Psoas muscle (tissue), 8 donors: ENCODE measurements around the gene LAMA3. TPM values are rescaled to one million over a fixed set of nuclear protein-coding genes. Genes with fewer than 3 reads are reported as not detected.

Experiments
- ATAC-seq, 4 donors: fragments of 200-7000 bp; cut with Tn5 transposase; one replicate each; pipeline ENCODE4 v1.9.1; 2020; ENCODE audit warnings: moderate library complexity in 3 of 4, mild to moderate bottlenecking in 2 of 4
- DNase-seq, 2 donors: peaks; one replicate each; pipeline ENCODE4 v3.0.0-alpha.2; 2020
- H3K27ac ChIP-seq: fragments of 200-600 bp; one replicate; pipeline ENCODE4 v1.8.0; 2022
- H3K27me3 ChIP-seq, 3 donors: fragments of 200-600 bp in 1 of 3; one replicate each; pipeline versions ENCODE4 v1.6.1 to v1.8.0; 2013 to 2022; ENCODE audit warnings: low read length in 2 of 3, mild to moderate bottlenecking in 2 of 3, moderate library complexity in 1 of 3; ENCODE audit not compliant: insufficient read depth in 3 of 3
- H3K36me3 ChIP-seq, 2 donors: fragments of 200-600 bp in 1 of 2; one replicate each; pipeline versions ENCODE4 v1.6.1 to v1.8.0; 2013 to 2022; ENCODE audit warnings: low read depth in 1 of 2, mild to moderate bottlenecking in 1 of 2, moderate library complexity in 1 of 2; ENCODE audit not compliant: insufficient read depth in 1 of 2
- H3K4me1 ChIP-seq: fragments of 200-600 bp; one replicate; pipeline ENCODE4 v1.8.0; 2022
- H3K4me3 ChIP-seq: fragments of 200-600 bp; one replicate; pipeline ENCODE4 v1.8.0; 2022; ENCODE audit warnings: mild to moderate bottlenecking
- H3K9me3 ChIP-seq: fragments of 200-600 bp; one replicate; pipeline ENCODE4 v1.8.0; 2022
- CTCF ChIP-seq: fragments of 200-600 bp; IDR thresholded peaks from one replicate; pipeline ENCODE4 v1.8.0; 2022; ENCODE audit warnings: antibody characterized with exemption
- WGBS, 3 donors: extraction: QIAGEN DNeasy Blood & Tissue Kit; methylation state at CpG; one replicate each; pipeline versions ENCODE4 v1.1.6 to v1.1.7; 2013; 5-methylcytosine and 5-hydroxymethylcytosine counted together
- intact Hi-C, 2 donors: fragments of 100-400 bp; cut with DNase I; formaldehyde crosslinking; loops; one replicate each; pipeline versions ENCODE4 v1.11.0 to v1.14.2; 2022
- polyA plus RNA-seq, 3 donors: library from polyadenylated mRNA; stranded (reverse); fragments of 200-250 nt; gene quantifications; one replicate each; pipeline ENCODE4 v1.2.3, GENCODE V29; 2013
- total RNA-seq, 4 donors: library from RNA; stranded (reverse); fragmentation: NEBNext Ultra II Directional in 2 of 4; extraction: Animal tissue kit (Norgen Biotek cat#: 25700) in 2 of 4; gene quantifications; one replicate each; pipeline versions ENCODE4 v1.2.1 to v1.2.4, GENCODE V29; 2021 to 2023
- donor health status: healthy with polysubstance abuse.
- donor health status: DM: no; HTN: no; CAD: no; lungs with moderate emphysema.
- donor health status: Bipolar disorder and iron deficiency.
- donor health status: healthy.
- donor health status: DM: yes; HTN: yes; CAD: no.
- donor health status: DM: no; HTN: no; CAD: no.
- donor health status: DM: no; HTN: no; CAD: no.
- donor health status: DM: yes; HTN: yes; CAD: no.

The LAMA3 gene
- total and polyA plus RNA-seq, 7 donors = 0.49 to 4.2 (median 1.8) TPM

- intact Hi-C loops = no loop called here
- DNase-seq (no peak), ATAC-seq (no peak)
- H3K36me3 ChIP-seq = no peaks in the 10 kb centered on the region
- H3K27me3 ChIP-seq = no peaks in the 10 kb centered on the region
- no peaks in the 10 kb centered on the region for H3K4me1 ChIP-seq
- WGBS, 3 donors = 61 to 78% (median 75%) methylated on average over 2 of the region's 2 CpGs
- no peak for TF ChIP-seq CTCF
- no peak overlapping the region for H3K27ac ChIP-seq
- peaks cover 5% of the 10 kb centered on the region for H3K9me3 ChIP-seq
- H3K4me3 ChIP-seq = no peak overlapping the region
Observed at GRCh38 chr18:23643815-23644490, 45.3 kb upstream of the LAMA3 start.

DNA sequence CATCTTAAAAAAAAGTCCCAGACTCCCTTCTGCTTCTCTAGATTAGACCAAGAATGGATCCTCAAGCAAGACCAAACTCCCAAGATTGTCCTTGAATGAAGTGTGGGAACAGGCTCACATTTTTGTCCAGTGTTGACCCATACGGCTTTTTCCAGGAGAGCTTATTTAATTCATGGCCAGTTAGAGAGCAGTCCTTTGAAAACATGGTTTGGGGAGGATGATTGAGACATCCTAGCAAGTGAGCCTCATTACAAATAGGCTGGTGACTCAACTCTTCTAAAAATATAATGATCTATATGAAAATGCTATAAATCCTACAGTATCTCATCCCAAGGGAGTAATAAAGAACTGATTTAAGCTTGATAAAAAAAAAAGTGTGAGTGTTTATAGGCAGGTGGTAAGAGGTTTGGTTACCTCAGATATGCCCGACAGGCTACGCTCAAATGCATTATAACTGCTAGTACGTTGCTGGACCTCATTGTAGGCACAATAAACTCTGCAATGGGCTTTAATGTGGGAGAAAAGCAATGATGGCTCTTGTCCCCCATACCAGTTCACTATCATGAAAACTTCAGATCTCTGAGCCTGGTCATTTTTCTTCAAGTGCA, 43.6 kb upstream of the LAMA3 start:
- Histone ChIP-seq H3K4me1 (no peaks in the 10 kb centered on the region), H3K36me3 (no peaks in the 10 kb centered on the region), H3K27ac (no peak overlapping the region), H3K4me3 (no peak overlapping the region), H3K27me3 (no peaks in the 10 kb centered on the region), H3K9me3 (peaks cover 5% of the 10 kb centered on the region)
- no peak for TF ChIP-seq CTCF
- no peak for DNase-seq
- ATAC-seq = no peak
- intact Hi-C loops = no loop called here
- whole genome bisulfite sequencing, 3 donors = 65 to 71% (median 69%) methylated on average over 4 of the region's 4 CpGs

DNA sequence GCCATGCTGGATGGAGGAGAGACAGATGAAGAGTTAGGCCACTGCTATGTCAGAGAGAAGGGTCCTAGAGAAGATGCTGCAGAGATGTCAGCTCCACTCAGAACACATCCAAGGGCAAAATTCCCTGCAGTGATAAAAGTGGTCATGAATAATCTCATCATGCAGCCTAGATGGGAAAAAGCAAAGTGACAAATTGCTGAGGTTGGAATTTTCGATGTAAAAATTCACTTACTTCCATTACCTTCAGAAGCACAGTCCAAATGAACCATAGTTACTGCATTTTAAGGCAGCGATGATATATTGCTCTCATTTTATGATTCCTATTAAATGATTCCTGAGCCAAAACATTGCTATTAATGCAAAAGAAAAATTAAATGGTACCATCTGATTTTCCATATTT, 43.0 kb upstream of the LAMA3 start:
- no peaks in the 10 kb centered on the region for H3K36me3 ChIP-seq
- no peak for TF ChIP-seq CTCF
- intact Hi-C loops = no loop called here
- H3K27me3 ChIP-seq = no peaks in the 10 kb centered on the region
- ATAC-seq = no peak
- no peak for DNase-seq
- H3K4me1 ChIP-seq = no peaks in the 10 kb centered on the region
- H3K27ac ChIP-seq = no peak overlapping the region
- no peak overlapping the region for H3K4me3 ChIP-seq
- H3K9me3 ChIP-seq = peaks cover 5% of the 10 kb centered on the region
- 87 to 90% (median 87%) methylated on average over 2 of the region's 2 CpGs for WGBS, 3 donors

DNA sequence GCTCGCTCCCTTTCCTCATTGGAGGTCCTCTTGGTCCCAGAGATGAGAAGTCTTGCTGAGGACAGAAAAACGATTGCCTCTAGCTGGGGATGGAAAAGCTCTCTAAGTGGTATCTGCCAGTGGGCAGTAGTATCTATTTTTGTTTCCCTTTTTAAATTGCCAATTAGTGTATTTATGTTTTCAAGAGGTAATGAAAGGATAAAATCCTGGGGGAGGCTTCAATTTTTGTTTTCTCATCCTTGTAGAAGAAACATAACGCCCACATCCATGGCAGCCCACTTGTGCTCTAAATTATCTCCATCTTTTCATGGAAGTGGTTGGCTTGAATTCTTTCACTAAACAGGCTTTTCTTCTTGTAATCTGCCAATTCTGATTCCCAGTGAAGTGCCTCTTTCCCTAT, 40.8 kb upstream of the LAMA3 start:
- H3K4me3 ChIP-seq = no peak overlapping the region
- intact Hi-C loops = no loop called here
- no peaks in the 10 kb centered on the region for H3K27me3 ChIP-seq
- TF ChIP-seq CTCF = no peak
- H3K4me1 ChIP-seq = no peaks in the 10 kb centered on the region
- H3K27ac ChIP-seq = no peak overlapping the region
- 66 to 78% (median 70%) methylated on average over 3 of the region's 3 CpGs for WGBS, 3 donors
- no peak for DNase-seq
- H3K9me3 ChIP-seq = no peaks in the 10 kb centered on the region
- H3K36me3 ChIP-seq = no peaks in the 10 kb centered on the region
- ATAC-seq = no peak
